Ascending aorta (tissue), 2 donors: ENCODE measurements around the gene TOM1L2. TPM values are rescaled to one million over a fixed set of nuclear protein-coding genes. Genes with fewer than 3 reads are reported as not detected.

Experiments
- DNase-seq, 2 donors: peaks; one replicate each; pipeline ENCODE4 v3.0.0-alpha.2; 2019; ENCODE audit warnings: low spot score in 2 of 2
- H3K27ac ChIP-seq, 2 donors: fragments of 200-600 bp; sonication (generic); one replicate each; pipeline ENCODE4 v1.5.1; 2016 to 2017; ENCODE audit warnings: mild to moderate bottlenecking in 1 of 2
- H3K27me3 ChIP-seq: fragments of 200-600 bp; sonication (generic); one replicate; pipeline ENCODE4 v1.5.1; 2017
- H3K36me3 ChIP-seq, 2 donors: fragments of 200-600 bp; sonication (generic); one replicate each; pipeline ENCODE4 v1.5.1; 2016
- H3K4me1 ChIP-seq, 2 donors: fragments of 200-600 bp; sonication (generic); one replicate each; pipeline ENCODE4 v1.5.1; 2016 to 2017; ENCODE audit warnings: mild to moderate bottlenecking in 1 of 2
- H3K4me3 ChIP-seq, 2 donors: fragments of 200-600 bp; sonication (generic); one replicate each; pipeline ENCODE4 v1.5.1; 2016 to 2017; ENCODE audit warnings: mild to moderate bottlenecking in 1 of 2
- H3K9me3 ChIP-seq, 2 donors: fragments of 200-600 bp; sonication (generic); one replicate each; pipeline ENCODE4 v1.5.1; 2016
- intact Hi-C: fragments of 100-400 bp; cut with DNase I; formaldehyde crosslinking; loops from one replicate; pipeline ENCODE4 v1.15.1; 2023
- total RNA-seq: library from RNA; depleted of rRNA; stranded (reverse); fragments of >200 nt; gene quantifications from one replicate; pipeline ENCODE4 v1.1.0, GENCODE V29; 2016
- TF ChIP-seq, protein P1 (sequence below), 3 experiments: fragments of 200-600 bp in 2 of 3; fragments of 450-650 bp in 1 of 3; sonication (generic) in 2 of 3; IDR thresholded peaks; one replicate each; pipeline ENCODE4 v1.5.1; 2016 to 2019; ENCODE audit warnings: antibody characterized with exemption in 3 of 3, mild to moderate bottlenecking in 1 of 3, moderate library complexity in 1 of 3

Gene TOM1L2
- total RNA-seq, 1 donor from 2014 or later = 39.0 TPM

DNA sequence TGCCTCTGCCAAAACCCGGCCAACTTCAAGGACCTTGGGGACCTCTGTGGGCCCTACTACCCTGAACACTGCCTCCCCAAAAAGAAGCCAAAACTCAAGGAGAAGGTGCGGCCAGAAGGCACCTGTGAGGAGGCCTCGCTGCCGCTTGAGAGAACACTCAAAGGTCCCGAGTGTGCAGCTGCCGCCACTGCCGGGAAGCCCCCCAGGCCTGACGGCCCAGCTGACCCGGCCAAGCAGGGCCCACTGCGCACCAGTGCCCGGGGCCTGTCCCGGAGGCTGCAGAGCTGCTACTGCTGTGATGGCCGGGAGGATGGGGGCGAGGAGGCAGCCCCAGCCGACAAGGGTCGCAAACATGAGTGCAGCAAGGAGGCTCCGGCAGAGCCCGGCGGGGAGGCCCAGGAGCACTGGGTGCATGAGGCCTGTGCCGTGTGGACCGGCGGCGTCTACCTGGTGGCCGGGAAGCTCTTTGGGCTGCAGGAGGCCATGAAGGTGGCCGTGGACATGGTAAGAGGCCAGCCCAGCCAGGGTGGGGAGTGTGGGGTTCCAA is 174.1 kb downstream of the TOM1L2 start:
- intact Hi-C loops = no loop called here
- Histone ChIP-seq H3K27me3 (no peaks in the 10 kb centered on the region), H3K27ac (no peak overlapping the region), H3K4me1 (no peaks in the 10 kb centered on the region), H3K9me3 (no peaks in the 10 kb centered on the region), H3K36me3 (peaks cover 39 to 46% of the 10 kb centered on the region in 2 donors), H3K4me3 (no peak overlapping the region)
- TF ChIP-seq, protein P1, sequence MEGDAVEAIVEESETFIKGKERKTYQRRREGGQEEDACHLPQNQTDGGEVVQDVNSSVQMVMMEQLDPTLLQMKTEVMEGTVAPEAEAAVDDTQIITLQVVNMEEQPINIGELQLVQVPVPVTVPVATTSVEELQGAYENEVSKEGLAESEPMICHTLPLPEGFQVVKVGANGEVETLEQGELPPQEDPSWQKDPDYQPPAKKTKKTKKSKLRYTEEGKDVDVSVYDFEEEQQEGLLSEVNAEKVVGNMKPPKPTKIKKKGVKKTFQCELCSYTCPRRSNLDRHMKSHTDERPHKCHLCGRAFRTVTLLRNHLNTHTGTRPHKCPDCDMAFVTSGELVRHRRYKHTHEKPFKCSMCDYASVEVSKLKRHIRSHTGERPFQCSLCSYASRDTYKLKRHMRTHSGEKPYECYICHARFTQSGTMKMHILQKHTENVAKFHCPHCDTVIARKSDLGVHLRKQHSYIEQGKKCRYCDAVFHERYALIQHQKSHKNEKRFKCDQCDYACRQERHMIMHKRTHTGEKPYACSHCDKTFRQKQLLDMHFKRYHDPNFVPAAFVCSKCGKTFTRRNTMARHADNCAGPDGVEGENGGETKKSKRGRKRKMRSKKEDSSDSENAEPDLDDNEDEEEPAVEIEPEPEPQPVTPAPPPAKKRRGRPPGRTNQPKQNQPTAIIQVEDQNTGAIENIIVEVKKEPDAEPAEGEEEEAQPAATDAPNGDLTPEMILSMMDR (IDR thresholded peaks at IDR 0.05) = no peak
- DNase-seq = no peak

DNA sequence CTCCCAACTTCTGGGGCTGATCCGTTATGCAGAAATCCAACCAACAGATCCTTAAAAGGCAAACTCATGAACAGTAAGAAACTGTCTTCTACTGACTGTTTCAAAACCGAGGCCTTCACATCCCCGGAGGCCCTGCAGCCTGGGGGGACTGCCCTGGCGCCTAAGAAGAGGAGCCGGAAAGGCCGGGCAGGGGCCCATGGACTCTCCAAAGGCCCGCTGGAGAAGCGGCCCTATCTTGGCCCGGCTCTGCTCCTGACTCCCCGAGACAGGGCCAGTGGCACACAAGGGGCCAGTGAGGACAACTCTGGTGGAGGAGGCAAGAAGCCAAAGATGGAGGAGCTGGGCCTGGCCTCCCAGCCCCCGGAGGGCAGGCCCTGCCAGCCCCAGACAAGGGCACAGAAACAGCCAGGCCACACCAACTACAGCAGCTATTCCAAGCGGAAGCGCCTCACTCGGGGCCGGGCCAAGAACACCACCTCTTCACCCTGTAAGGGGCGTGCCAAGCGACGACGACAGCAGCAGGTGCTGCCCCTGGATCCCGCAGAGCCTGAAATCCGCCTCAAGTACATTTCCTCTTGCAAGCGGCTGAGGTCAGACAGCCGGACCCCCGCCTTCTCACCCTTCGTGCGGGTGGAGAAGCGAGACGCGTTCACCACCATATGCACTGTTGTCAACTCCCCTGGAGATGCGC is 174.9 kb downstream of the TOM1L2 start:
- TF ChIP-seq, protein P1 (IDR thresholded peaks at IDR 0.05) = no peak
- intact Hi-C loops = no loop called here
- H3K4me3 ChIP-seq = no peak overlapping the region
- H3K9me3 ChIP-seq = no peaks in the 10 kb centered on the region
- H3K4me1 ChIP-seq = no peaks in the 10 kb centered on the region
- H3K27ac ChIP-seq = no peak overlapping the region
- H3K27me3 ChIP-seq = no peaks in the 10 kb centered on the region
- peaks cover 43 to 46% of the 10 kb centered on the region in 2 donors for H3K36me3 ChIP-seq
- no peak for DNase-seq

DNA sequence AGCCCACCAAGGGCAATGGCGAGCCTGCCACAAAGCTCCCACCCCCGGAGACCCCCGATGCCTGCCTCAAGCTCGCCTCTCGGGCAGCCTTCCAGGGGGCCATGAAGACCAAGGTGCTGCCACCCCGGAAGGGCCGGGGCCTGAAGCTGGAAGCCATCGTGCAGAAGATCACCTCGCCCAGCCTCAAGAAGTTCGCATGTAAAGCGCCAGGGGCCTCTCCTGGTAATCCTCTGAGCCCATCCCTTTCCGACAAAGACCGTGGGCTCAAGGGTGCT is 175.5 kb downstream of the TOM1L2 start:
- TF ChIP-seq, protein P1 (IDR thresholded peaks at IDR 0.05) = no peak

DNA sequence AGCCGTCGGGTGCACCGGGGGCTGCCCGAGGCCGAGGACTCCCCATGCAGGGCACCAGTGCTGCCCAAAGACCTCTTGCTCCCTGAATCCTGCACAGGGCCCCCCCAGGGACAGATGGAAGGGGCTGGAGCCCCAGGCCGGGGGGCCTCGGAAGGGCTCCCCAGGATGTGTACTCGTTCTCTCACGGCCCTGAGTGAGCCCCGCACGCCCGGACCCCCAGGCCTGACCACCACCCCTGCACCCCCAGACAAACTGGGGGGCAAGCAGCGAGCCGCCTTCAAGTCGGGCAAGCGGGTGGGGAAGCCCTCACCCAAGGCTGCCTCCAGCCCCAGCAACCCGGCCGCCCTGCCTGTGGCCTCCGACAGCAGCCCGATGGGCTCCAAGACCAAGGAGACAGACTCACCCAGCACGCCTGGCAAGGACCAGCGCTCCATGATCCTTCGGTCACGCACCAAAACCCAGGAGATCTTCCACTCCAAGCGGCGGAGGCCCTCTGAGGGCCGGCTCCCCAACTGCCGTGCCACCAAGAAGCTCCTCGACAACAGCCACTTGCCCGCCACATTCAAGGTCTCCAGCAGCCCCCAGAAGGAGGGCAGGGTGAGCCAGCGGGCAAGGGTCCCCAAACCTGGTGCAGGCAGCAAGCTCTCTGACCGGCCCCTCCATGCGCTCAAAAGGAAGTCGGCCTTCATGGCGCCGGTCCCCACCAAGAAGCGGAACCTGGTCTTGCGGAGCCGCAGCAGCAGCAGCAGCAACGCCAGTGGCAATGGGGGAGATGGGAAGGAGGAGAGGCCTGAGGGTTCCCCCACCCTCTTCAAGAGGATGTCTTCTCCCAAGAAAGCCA is 176.0 kb downstream of the TOM1L2 start:
- Histone ChIP-seq H3K4me3 (no peak overlapping the region), H3K27ac (no peak overlapping the region), H3K36me3 (peaks cover 43 to 46% of the 10 kb centered on the region in 2 donors), H3K9me3 (no peaks in the 10 kb centered on the region), H3K4me1 (no peaks in the 10 kb centered on the region), H3K27me3 (no peaks in the 10 kb centered on the region)
- TF ChIP-seq, protein P1 (IDR thresholded peaks at IDR 0.05) = no peak
- DNase-seq = no peak
- intact Hi-C loops = no loop called here

More for the DNA sequence above, 175.5 kb downstream of the TOM1L2 start:
- H3K4me1 ChIP-seq = no peaks in the 10 kb centered on the region
- DNase-seq = no peak
- no peaks in the 10 kb centered on the region for H3K9me3 ChIP-seq
- no peak overlapping the region for H3K4me3 ChIP-seq
- intact Hi-C loops = no loop called here
- H3K36me3 ChIP-seq = peaks cover 43 to 46% of the 10 kb centered on the region in 2 donors
- H3K27ac ChIP-seq = no peak overlapping the region
- no peaks in the 10 kb centered on the region for H3K27me3 ChIP-seq

DNA sequence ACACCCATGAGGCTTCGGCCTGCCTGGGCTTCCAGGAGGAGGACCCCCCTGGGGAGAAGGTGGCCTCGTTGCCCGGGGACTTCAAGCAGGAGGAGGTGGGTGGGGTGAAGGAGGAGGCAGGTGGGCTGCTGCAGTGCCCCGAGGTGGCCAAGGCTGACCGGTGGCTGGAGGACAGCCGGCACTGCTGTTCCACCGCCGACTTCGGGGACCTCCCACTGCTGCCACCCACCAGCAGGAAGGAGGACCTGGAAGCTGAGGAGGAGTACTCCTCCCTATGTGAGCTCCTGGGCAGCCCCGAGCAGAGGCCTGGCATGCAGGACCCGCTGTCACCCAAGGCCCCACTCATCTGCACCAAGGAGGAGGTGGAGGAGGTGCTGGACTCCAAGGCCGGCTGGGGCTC is 176.9 kb downstream of the TOM1L2 start:
- peaks cover 43 to 46% of the 10 kb centered on the region in 2 donors for H3K36me3 ChIP-seq
- intact Hi-C loops = no loop called here
- no peak for DNase-seq
- H3K9me3 ChIP-seq = no peaks in the 10 kb centered on the region
- TF ChIP-seq, protein P1 (IDR thresholded peaks at IDR 0.05) = no peak
- H3K27ac ChIP-seq = no peak overlapping the region
- H3K27me3 ChIP-seq = no peaks in the 10 kb centered on the region
- H3K4me3 ChIP-seq = no peak overlapping the region
- no peaks in the 10 kb centered on the region for H3K4me1 ChIP-seq
